Measurements from ENCODE around the gene GRIA1.

GRCh38 chr5:153711755-153712154, 221.3 kb downstream of the GRIA1 start:
- TF ChIP-seq, protein P1, sequence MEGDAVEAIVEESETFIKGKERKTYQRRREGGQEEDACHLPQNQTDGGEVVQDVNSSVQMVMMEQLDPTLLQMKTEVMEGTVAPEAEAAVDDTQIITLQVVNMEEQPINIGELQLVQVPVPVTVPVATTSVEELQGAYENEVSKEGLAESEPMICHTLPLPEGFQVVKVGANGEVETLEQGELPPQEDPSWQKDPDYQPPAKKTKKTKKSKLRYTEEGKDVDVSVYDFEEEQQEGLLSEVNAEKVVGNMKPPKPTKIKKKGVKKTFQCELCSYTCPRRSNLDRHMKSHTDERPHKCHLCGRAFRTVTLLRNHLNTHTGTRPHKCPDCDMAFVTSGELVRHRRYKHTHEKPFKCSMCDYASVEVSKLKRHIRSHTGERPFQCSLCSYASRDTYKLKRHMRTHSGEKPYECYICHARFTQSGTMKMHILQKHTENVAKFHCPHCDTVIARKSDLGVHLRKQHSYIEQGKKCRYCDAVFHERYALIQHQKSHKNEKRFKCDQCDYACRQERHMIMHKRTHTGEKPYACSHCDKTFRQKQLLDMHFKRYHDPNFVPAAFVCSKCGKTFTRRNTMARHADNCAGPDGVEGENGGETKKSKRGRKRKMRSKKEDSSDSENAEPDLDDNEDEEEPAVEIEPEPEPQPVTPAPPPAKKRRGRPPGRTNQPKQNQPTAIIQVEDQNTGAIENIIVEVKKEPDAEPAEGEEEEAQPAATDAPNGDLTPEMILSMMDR (IDR thresholded peaks at IDR 0.05), result no peak
- no peak for TF ChIP-seq POLR2A (IDR thresholded peaks at IDR 0.05)

All from breast epithelium (tissue), 3 donors.